Measurements from ENCODE around the gene HNRNPUL1. TPM values are rescaled to one million over a fixed set of nuclear protein-coding genes. Genes with fewer than 3 reads are reported as not detected.

HNRNPUL1 gene
- total and polyA plus RNA-seq, 2 donors (not counting 1 experiment from before 2014, with no cell fraction given), result 60.7 to 273 TPM

- Histone ChIP-seq H3K79me2 (ENCODE audit: control insufficient read depth, insufficient read depth, low read length) (peaks cover 30% of the 10 kb centered on the region), H3K27ac (ENCODE audit: low read length in 2 of 2) (no peak overlapping the region), H3K4me3 (ENCODE audit: control extremely low read depth in 1 of 5, extremely low read depth in 1 of 5, insufficient read depth in 1 of 5, low read depth in 2 of 5, low read length in 4 of 5) (no peak overlapping the region), H2AFZ (ENCODE audit: insufficient read depth, low read depth, low read length, poor library complexity, severe bottlenecking) (no peak overlapping the region), H3K27me3 (replicated peaks in 1 of 4; ENCODE audit: control extremely low read depth in 1 of 4, control insufficient read depth in 3 of 4, insufficient read depth in 4 of 4, low read length in 3 of 4) (no peaks in the 10 kb centered on the region), H3K9me3 (ENCODE audit: control extremely low read depth in 1 of 3, control insufficient read depth in 2 of 3, insufficient read depth in 1 of 3, low read length in 2 of 3) (no peaks in the 10 kb centered on the region), H3K9ac (ENCODE audit: low read length) (no peak overlapping the region), H3K4me1 (ENCODE audit: control insufficient read depth in 2 of 2, insufficient read depth in 2 of 2, low read length in 2 of 2) (peaks cover 6 to 32% of the 10 kb centered on the region in 2 donors), H3K4me2 (replicated peaks; ENCODE audit: low read depth, low read length, poor library complexity, severe bottlenecking) (no peak overlapping the region), H4K20me1 (ENCODE audit: control insufficient read depth, insufficient read depth, low read length, poor library complexity, severe bottlenecking) (peaks cover 31% of the 10 kb centered on the region), H3K36me3 (replicated peaks in 1 of 2; ENCODE audit: control extremely low read depth in 1 of 2, control insufficient read depth in 1 of 2, extremely low read depth in 1 of 2, insufficient read depth in 2 of 2, low read length in 1 of 2) (peaks cover 0 to 80% of the 10 kb centered on the region in 2 experiments)
- no peaks in the 10 kb centered on the region for H3K9me3 Mint-ChIP-seq (ENCODE audit: insufficient read depth)
- TF ChIP-seq EZH2 (IDR thresholded peaks at IDR 0.05; ENCODE audit: borderline replicate concordance, insufficient read depth, low read depth, low read length, poor library complexity, severe bottlenecking), result no peak
- TF ChIP-seq, protein P1, sequence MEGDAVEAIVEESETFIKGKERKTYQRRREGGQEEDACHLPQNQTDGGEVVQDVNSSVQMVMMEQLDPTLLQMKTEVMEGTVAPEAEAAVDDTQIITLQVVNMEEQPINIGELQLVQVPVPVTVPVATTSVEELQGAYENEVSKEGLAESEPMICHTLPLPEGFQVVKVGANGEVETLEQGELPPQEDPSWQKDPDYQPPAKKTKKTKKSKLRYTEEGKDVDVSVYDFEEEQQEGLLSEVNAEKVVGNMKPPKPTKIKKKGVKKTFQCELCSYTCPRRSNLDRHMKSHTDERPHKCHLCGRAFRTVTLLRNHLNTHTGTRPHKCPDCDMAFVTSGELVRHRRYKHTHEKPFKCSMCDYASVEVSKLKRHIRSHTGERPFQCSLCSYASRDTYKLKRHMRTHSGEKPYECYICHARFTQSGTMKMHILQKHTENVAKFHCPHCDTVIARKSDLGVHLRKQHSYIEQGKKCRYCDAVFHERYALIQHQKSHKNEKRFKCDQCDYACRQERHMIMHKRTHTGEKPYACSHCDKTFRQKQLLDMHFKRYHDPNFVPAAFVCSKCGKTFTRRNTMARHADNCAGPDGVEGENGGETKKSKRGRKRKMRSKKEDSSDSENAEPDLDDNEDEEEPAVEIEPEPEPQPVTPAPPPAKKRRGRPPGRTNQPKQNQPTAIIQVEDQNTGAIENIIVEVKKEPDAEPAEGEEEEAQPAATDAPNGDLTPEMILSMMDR (IDR thresholded peaks at IDR 0.05), result no peak
- intact Hi-C loops (cut with micrococcal nuclease), result loop anchor here (10.0 kb wide), 1 partner anchor 245 kb away; no protein-coding TSS in a partner anchor
- ATAC-seq (ENCODE audit: low read depth) (no peak), DNase-seq (no peak)
- H3K4me1 Mint-ChIP-seq, result peaks cover 38% of the 10 kb centered on the region
- no peaks in the 10 kb centered on the region for H3K27me3 Mint-ChIP-seq
- WGBS (ENCODE audit: insufficient coverage), result 96% methylated on average over 7 of the region's 20 CpGs
- CTCF ChIA-PET, result interaction anchor here (1.0 kb wide), 1 partner anchor 515 kb away, joined by 3 read pairs; no protein-coding TSS in a partner anchor
- H3K4me3 Mint-ChIP-seq, result no peak overlapping the region
- H3K27ac Mint-ChIP-seq, result peak overlapping the region; percentile 41
- POLR2A ChIA-PET, result interaction anchor here (0.8 to 2.0 kb wide), 3 partner anchors 20 to 33 kb away, joined by 3 to 6 read pairs (median 3); no protein-coding TSS in a partner anchor
These were observed 55.5 kb downstream of the HNRNPUL1 start for GRCh38 chr19:41319500-41320184.

DNA sequence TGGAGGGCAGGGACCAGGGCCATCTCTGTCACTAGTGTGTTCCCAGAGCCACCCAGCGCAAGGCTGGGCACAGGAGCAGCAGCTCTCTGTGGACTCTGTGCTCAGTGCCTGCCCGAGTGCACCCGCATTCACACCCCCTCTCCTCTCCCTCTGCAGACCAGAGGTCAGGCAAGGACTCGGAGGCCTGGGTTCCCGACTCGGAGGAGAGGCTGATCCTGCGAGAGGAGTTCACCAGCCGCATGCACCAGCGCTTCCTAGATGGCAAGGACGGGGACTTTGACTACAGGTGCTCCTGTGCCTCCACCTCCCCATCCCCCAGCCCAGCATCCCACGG is 56.0 kb downstream of the HNRNPUL1 start:
- TF ChIP-seq, protein P1 (IDR thresholded peaks at IDR 0.05), result no peak
- Histone ChIP-seq H3K27ac (ENCODE audit: low read length in 2 of 2) (no peak overlapping the region), H3K4me3 (ENCODE audit: control extremely low read depth in 1 of 5, extremely low read depth in 1 of 5, insufficient read depth in 1 of 5, low read depth in 2 of 5, low read length in 4 of 5) (no peak overlapping the region), H3K9me3 (ENCODE audit: control extremely low read depth in 1 of 3, control insufficient read depth in 2 of 3, insufficient read depth in 1 of 3, low read length in 2 of 3) (no peaks in the 10 kb centered on the region), H3K27me3 (replicated peaks in 1 of 4; ENCODE audit: control extremely low read depth in 1 of 4, control insufficient read depth in 3 of 4, insufficient read depth in 4 of 4, low read length in 3 of 4) (no peaks in the 10 kb centered on the region), H2AFZ (ENCODE audit: insufficient read depth, low read depth, low read length, poor library complexity, severe bottlenecking) (no peak overlapping the region), H4K20me1 (ENCODE audit: control insufficient read depth, insufficient read depth, low read length, poor library complexity, severe bottlenecking) (peaks cover 29% of the 10 kb centered on the region), H3K4me1 (ENCODE audit: control insufficient read depth in 2 of 2, insufficient read depth in 2 of 2, low read length in 2 of 2) (peaks cover 11 to 37% of the 10 kb centered on the region in 2 donors), H3K79me2 (ENCODE audit: control insufficient read depth, insufficient read depth, low read length) (peaks cover 25% of the 10 kb centered on the region), H3K36me3 (replicated peaks in 1 of 2; ENCODE audit: control extremely low read depth in 1 of 2, control insufficient read depth in 1 of 2, extremely low read depth in 1 of 2, insufficient read depth in 2 of 2, low read length in 1 of 2) (peaks cover 0 to 79% of the 10 kb centered on the region in 2 experiments), H3K4me2 (replicated peaks; ENCODE audit: low read depth, low read length, poor library complexity, severe bottlenecking) (no peak overlapping the region), H3K9ac (ENCODE audit: low read length) (no peak overlapping the region)
- CTCF ChIA-PET, result interaction anchor here (1.0 to 9.7 kb wide), 2 partner anchors 34 to 515 kb away, joined by 3 to 130 read pairs; partner anchors contain the start of gene TGFB1
- POLR2A ChIA-PET, result interaction anchor here (0.6 to 2.0 kb wide), 3 partner anchors 31 to 250 kb away, joined by 3 to 6 read pairs (median 3); no protein-coding TSS in a partner anchor
- ATAC-seq (ENCODE audit: low read depth) (no peak), DNase-seq (no peak)
- Mint-ChIP-seq H3K4me3 (no peak overlapping the region), H3K27ac (peak overlapping the region; percentile 41), H3K4me1 (peaks cover 43% of the 10 kb centered on the region), H3K9me3 (ENCODE audit: insufficient read depth) (no peaks in the 10 kb centered on the region), H3K27me3 (no peaks in the 10 kb centered on the region)
- WGBS (ENCODE audit: insufficient coverage), result 100% methylated on average over 7 of the region's 11 CpGs
- intact Hi-C loops (cut with micrococcal nuclease), result loop anchor here (10.0 kb wide), 1 partner anchor 245 kb away; no protein-coding TSS in a partner anchor

Data from B cell (primary cell).